Measurements from ENCODE around the gene MED7.

Gene MED7

DNA sequence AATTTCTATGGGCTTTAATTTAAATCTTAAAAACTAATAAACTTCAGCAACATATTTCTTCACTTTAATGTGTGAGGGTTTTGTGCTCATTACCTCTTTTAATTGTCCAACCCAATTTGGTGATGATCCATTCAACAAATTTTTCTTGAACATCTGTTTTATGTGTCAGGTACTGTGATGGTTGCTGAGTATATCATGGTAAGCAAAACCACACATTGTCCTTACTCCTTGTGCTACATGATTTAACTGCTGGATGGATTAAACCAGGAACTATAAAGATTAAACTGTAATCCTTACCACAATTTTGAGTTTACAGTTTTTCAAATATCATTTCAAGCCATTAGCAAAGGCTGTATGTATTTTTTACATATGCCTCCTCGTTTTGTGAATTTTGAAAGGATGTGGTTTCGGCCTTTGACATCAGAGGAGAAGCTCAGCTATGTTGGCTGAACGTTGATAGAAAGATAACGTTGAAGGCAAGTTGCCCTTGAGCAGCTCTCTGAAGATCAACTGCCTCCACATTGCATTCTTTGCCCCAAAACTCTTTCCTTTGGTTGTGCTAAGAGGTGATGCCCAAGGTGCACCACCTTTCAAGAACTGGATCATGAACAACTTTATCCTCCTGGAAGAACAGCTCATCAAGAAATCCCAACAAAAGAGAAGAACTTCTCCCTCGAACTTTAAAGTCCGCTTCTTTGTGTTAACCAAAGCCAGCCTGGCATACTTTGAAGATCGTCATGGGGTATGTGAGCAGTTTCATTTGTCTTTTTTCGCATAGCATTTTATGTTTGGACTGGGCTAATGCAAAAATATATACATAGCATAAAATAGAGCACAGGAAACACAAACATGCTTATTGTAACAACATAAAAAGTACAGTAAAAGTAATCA lies 38.0 kb upstream of the MED7 start, which contains the start of gene ITK:
TSS of gene ITK (plus strand) at position 467 of the 891 bp plus-strand sequence. CDS start at position 605, 138 bp downstream.
- H3K9me3 ChIP-seq (ENCODE audit: severe bottlenecking), result no peaks in the 10 kb centered on the region
- no peak within 1 kb of the TSS for H3K27ac ChIP-seq (ENCODE audit: poor library complexity, severe bottlenecking)
- H3K36me3 ChIP-seq (ENCODE audit: low read depth), result no peaks in the 10 kb centered on the region
- no peaks in the 10 kb centered on the region for H3K4me1 ChIP-seq (ENCODE audit: insufficient read depth, poor library complexity, severe bottlenecking)
- ATAC-seq (ENCODE audit: low read depth), result no peak
- peaks cover 19% of the 10 kb centered on the region for H3K27me3 ChIP-seq (ENCODE audit: insufficient read depth, poor library complexity, severe bottlenecking)
- no peak for DNase-seq (ENCODE audit: low spot score)
- H3K4me3 ChIP-seq (ENCODE audit: severe bottlenecking), result no peak within 1 kb of the TSS
- no peak for TF ChIP-seq CTCF (IDR thresholded peaks at IDR 0.05; ENCODE audit: poor library complexity, severe bottlenecking)

DNA sequence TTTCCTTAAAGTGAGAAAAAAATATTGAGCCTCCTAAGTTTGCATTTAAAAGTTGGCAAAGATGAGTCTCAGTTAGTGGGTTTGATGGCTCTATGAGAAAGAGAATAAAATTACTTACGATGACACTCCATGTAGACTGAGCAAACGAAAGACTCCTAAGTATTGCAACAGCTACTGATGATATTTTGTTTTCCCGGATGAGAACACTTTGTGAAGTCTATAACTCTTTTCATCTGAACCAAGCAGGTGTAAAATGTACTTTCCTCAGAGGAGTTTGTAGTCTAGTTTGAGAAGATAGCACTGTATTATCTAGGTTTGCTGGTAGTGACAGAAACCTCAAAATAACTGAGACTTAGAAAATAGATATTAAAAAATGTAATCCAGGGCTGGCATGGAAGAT lies 36.3 kb upstream of the MED7 start:
- no peak for DNase-seq (ENCODE audit: low spot score)
- H3K36me3 ChIP-seq (ENCODE audit: low read depth), result no peaks in the 10 kb centered on the region
- H3K27ac ChIP-seq (ENCODE audit: poor library complexity, severe bottlenecking), result no peak overlapping the region
- no peak overlapping the region for H3K4me3 ChIP-seq (ENCODE audit: severe bottlenecking)
- H3K9me3 ChIP-seq (ENCODE audit: severe bottlenecking), result no peaks in the 10 kb centered on the region
- no peaks in the 10 kb centered on the region for H3K4me1 ChIP-seq (ENCODE audit: insufficient read depth, poor library complexity, severe bottlenecking)
- TF ChIP-seq CTCF (IDR thresholded peaks at IDR 0.05; ENCODE audit: poor library complexity, severe bottlenecking), result no peak
- no peak for ATAC-seq (ENCODE audit: low read depth)
- peaks cover 19% of the 10 kb centered on the region for H3K27me3 ChIP-seq (ENCODE audit: insufficient read depth, poor library complexity, severe bottlenecking)

DNA sequence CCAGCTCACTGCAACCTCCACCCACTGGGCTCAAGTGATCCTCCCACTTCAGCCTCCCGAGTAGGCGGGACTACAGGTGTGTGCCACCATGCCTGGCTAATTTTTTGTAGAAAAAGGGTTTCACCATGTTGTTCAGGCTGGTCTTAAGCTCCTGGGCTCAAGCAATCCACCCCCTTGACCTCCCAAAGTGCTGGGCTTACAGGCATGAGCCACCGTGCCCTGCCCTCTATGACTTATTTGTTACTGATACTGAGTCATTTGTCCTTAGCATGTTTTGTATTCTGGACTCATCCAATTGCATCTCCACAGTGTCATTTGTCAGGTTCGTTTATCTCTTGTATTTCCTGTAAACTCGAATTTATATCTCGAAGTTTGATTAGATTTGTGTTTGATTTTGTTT lies 35.3 kb upstream of the MED7 start:
- DNase-seq (ENCODE audit: low spot score) (no peak), ATAC-seq (ENCODE audit: low read depth) (no peak)
- TF ChIP-seq CTCF (IDR thresholded peaks at IDR 0.05; ENCODE audit: poor library complexity, severe bottlenecking), result no peak
- no peak overlapping the region for H3K27ac ChIP-seq (ENCODE audit: poor library complexity, severe bottlenecking)
- no peak overlapping the region for H3K4me3 ChIP-seq (ENCODE audit: severe bottlenecking)
- peaks cover 16% of the 10 kb centered on the region for H3K27me3 ChIP-seq (ENCODE audit: insufficient read depth, poor library complexity, severe bottlenecking)
- H3K4me1 ChIP-seq (ENCODE audit: insufficient read depth, poor library complexity, severe bottlenecking), result no peaks in the 10 kb centered on the region
- H3K9me3 ChIP-seq (ENCODE audit: severe bottlenecking), result no peaks in the 10 kb centered on the region
- no peaks in the 10 kb centered on the region for H3K36me3 ChIP-seq (ENCODE audit: low read depth)

DNA sequence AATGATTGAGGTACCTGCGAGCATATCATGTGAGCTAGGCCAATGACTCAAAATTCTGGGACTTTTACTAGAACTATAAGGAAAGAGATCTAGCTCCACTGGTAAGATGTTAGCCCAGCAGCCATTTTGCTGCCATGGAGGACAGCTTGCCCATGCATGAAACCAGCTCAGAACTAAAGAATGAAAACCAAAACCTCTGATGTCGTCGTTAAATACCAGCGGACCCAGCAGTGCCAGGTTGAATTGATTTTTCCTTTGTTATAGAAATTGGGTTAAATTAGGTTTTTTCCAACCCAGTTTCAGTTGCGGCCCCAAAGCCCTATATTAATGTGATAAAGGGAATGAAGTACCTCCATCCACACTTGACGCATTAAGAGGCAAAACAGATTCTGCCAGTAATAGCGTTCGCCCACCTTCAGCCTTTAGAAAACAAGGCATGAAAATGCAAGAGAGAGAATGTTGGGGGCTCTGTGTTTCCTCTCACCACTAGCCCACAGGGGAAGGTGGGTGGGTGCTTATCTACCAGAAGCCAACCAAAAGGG lies 32.5 kb upstream of the MED7 start:
- H3K9me3 ChIP-seq (ENCODE audit: severe bottlenecking), result no peaks in the 10 kb centered on the region
- no peaks in the 10 kb centered on the region for H3K27me3 ChIP-seq (ENCODE audit: insufficient read depth, poor library complexity, severe bottlenecking)
- no peak for ATAC-seq (ENCODE audit: low read depth)
- no peak for TF ChIP-seq CTCF (IDR thresholded peaks at IDR 0.05; ENCODE audit: poor library complexity, severe bottlenecking)
- H3K36me3 ChIP-seq (ENCODE audit: low read depth), result no peaks in the 10 kb centered on the region
- no peaks in the 10 kb centered on the region for H3K4me1 ChIP-seq (ENCODE audit: insufficient read depth, poor library complexity, severe bottlenecking)
- DNase-seq (ENCODE audit: low spot score), result no peak
- no peak overlapping the region for H3K4me3 ChIP-seq (ENCODE audit: severe bottlenecking)
- H3K27ac ChIP-seq (ENCODE audit: poor library complexity, severe bottlenecking), result no peak overlapping the region

DNA sequence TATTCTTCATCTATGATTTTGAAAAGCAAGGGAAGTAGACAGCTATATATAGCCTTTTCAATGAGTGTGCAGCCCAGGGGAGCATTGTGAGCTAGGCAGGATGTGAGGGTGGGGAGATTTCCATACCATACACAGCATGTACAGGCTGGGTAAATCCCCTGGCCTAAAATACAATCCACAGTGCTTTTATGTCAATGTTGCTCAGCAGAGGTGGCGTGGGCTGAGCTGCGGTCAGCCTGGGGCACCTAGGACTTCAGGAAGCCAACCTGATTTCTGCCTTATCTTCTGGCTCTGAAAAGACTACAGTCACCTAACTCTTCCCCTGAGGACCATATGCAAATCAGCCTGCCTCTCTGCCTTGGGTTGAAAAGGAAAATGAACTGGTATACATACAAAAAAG lies 29.7 kb upstream of the MED7 start:
- Histone ChIP-seq H3K27ac (ENCODE audit: poor library complexity, severe bottlenecking) (no peak overlapping the region), H3K9me3 (ENCODE audit: severe bottlenecking) (no peaks in the 10 kb centered on the region), H3K36me3 (ENCODE audit: low read depth) (no peaks in the 10 kb centered on the region), H3K4me3 (ENCODE audit: severe bottlenecking) (no peak overlapping the region), H3K4me1 (ENCODE audit: insufficient read depth, poor library complexity, severe bottlenecking) (no peaks in the 10 kb centered on the region), H3K27me3 (ENCODE audit: insufficient read depth, poor library complexity, severe bottlenecking) (no peaks in the 10 kb centered on the region)
- no peak for DNase-seq (ENCODE audit: low spot score)
- no peak for TF ChIP-seq CTCF (IDR thresholded peaks at IDR 0.05; ENCODE audit: poor library complexity, severe bottlenecking)
- ATAC-seq (ENCODE audit: low read depth), result no peak

Measured in RWPE2 (cell line).